A673 (cell line): ENCODE measurements around the gene FAM110D. TPM values are rescaled to one million over a fixed set of nuclear protein-coding genes. Genes with fewer than 3 reads are reported as not detected.

Experiments used
- BruUV-seq: library from RNA; stranded (reverse); fragments of 400-500 nt; replicated peaks from 2 replicates; lab custom pipeline; 2021; lab: Mats Ljungman, UMichigan
- CTCF ChIA-PET: fragments of 300-600 bp; sonication (Branson Sonifier 250); formaldehyde crosslinking; loops from one replicate; lab custom pipeline; 2022; ENCODE audit warnings: antibody characterized with exemption; lab: Charles Lee
- POLR2A ChIA-PET: fragments of 300-600 bp; sonication (Branson Sonifier 250); formaldehyde crosslinking; loops from one replicate; lab custom pipeline; 2022; ENCODE audit warnings: antibody characterized with exemption; ENCODE audit not compliant: low non-redundant PET; lab: Charles Lee
- DNase-seq: peaks from one replicate; pipeline ENCODE4 v3.0.0-alpha.2; 2015; ENCODE audit warnings: low spot score
- H3K27ac ChIP-seq: fragments of 200-600 bp; sonication (generic); 2 replicates; pipeline ENCODE4 v1.5.1; 2016; ENCODE audit warnings: mixed run types, low read depth, mild to moderate bottlenecking, mixed read lengths, antibody characterized with exemption, low read length; ENCODE audit not compliant: poor library complexity, severe bottlenecking
- H3K27me3 ChIP-seq: fragments of 200-600 bp; sonication (generic); replicated peaks from 2 replicates; pipeline ENCODE4 v1.6.1; 2017; ENCODE audit warnings: mixed run types, low read depth, mild to moderate bottlenecking, mixed read lengths, antibody characterized with exemption, low read length; ENCODE audit not compliant: insufficient read depth, poor library complexity
- H3K36me3 ChIP-seq: fragments of 200-600 bp; sonication (generic); 2 replicates; pipeline ENCODE4 v1.6.1; 2016; ENCODE audit warnings: mixed run types, mild to moderate bottlenecking, mixed read lengths, antibody characterized with exemption, low read length; ENCODE audit not compliant: insufficient read depth, poor library complexity, severe bottlenecking
- H3K4me1 ChIP-seq: fragments of 200-600 bp; sonication (generic); 2 replicates; pipeline ENCODE4 v1.6.1; 2017; ENCODE audit warnings: mixed run types, mild to moderate bottlenecking, mixed read lengths, antibody characterized with exemption, low read length; ENCODE audit not compliant: insufficient read depth, poor library complexity, severe bottlenecking
- H3K4me3 ChIP-seq: fragments of 200-600 bp; sonication (generic); 2 replicates; pipeline ENCODE4 v1.5.1; 2016; ENCODE audit warnings: low read depth, mixed run types, mild to moderate bottlenecking, mixed read lengths, low read length; ENCODE audit not compliant: poor library complexity, severe bottlenecking
- H3K9me3 ChIP-seq: fragments of 200-600 bp; sonication (generic); 2 replicates; pipeline ENCODE4 v1.6.1; 2016; ENCODE audit warnings: mixed run types, low read depth, mild to moderate bottlenecking, mixed read lengths, antibody characterized with exemption, low read length; ENCODE audit not compliant: poor library complexity, severe bottlenecking
- CTCF ChIP-seq: fragments of 300-800, 200-600 bp; sonication (generic); conservative IDR thresholded peaks from 2 replicates; pipeline ENCODE4 v1.5.1; 2017; ENCODE audit warnings: low read depth, mild to moderate bottlenecking, antibody characterized with exemption, low read length, moderate library complexity, mixed read lengths
- EZH2 ChIP-seq: fragments of 200-600 bp; sonication (generic); IDR thresholded peaks from 2 replicates; pipeline ENCODE4 v1.6.1; 2017; ENCODE audit warnings: borderline replicate concordance, low read depth, mild to moderate bottlenecking, mixed read lengths, antibody characterized with exemption, low read length; ENCODE audit not compliant: poor library complexity, severe bottlenecking
- intact Hi-C: fragments of 100-400 bp; cut with micrococcal nuclease; formaldehyde crosslinking; loops from one replicate; pipeline ENCODE4 v1.10.0; 2022; ENCODE audit not compliant: unreplicated experiment
- total RNA-seq: library from RNA; stranded (reverse); gene quantifications from 2 replicates; pipeline ENCODE4 v1.2.3, GENCODE V29; 2021

FAM110D gene
- total RNA-seq, 1 experiment from 2014 or later, result 0.64 TPM

DNA sequence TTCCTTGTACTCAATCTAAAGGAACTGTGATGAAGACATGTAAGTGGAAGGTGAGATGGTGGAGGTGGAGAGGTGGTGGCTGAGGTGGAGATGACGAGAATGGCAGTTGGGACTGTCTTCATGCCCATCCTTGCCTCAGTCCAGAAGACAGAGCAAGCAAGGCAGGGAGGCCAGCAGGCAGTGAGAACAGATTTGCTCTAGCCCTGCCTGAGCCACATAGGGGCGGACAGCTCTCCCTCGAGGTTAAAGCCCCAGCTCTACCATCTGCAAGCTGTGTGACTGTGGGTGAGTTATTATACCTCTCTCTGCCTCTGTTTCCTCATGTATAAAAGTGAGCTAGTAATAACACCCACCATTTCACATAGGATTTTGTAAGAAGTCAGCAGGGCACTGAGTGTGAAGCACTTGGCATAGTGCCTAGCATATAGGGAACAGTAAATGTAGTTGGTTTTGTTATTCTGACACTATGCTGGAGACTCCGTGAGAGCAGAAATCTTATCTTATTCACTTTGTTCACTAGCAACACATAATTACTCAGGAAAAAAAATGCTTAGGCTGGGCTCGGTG, 4.8 kb upstream of the FAM110D start:
- no peak for TF ChIP-seq CTCF
- TF ChIP-seq EZH2, result no peak
- no TSS peak for BruUV-seq
- Histone ChIP-seq H3K4me1 (peaks cover 22% of the 10 kb centered on the region), H3K36me3 (no peaks in the 10 kb centered on the region), H3K27ac (no peak overlapping the region), H3K4me3 (no peak overlapping the region), H3K9me3 (no peaks in the 10 kb centered on the region), H3K27me3 (no peaks in the 10 kb centered on the region)
- ChIA-PET CTCF (no interaction called here), POLR2A (no interaction called here)
- no peak for DNase-seq
- intact Hi-C loops, result no loop called here

DNA sequence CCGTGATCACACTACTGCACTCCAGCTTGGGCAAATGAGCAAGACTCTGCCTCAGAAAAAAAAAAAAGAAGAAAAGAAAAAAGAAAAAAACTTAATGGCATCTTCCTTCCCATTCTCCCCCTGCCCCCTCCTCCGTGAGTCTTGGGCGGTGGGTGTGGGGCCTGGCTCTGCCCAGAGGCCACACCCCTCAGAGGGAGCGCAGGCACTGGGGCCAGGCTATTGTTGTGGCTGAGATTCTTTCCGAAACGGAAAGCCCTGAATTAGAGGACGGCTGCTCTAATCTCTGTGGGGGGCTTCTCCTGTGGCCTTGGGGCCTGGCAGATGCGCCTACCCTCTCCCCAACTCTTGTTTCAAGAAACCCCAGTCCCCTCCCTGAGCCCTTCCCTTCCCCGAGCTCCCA, 4.1 kb upstream of the FAM110D start:
- peaks cover 22% of the 10 kb centered on the region for H3K4me1 ChIP-seq
- no peak overlapping the region for H3K27ac ChIP-seq
- no peak overlapping the region for H3K4me3 ChIP-seq
- no peaks in the 10 kb centered on the region for H3K36me3 ChIP-seq
- CTCF ChIA-PET, result no interaction called here
- no peaks in the 10 kb centered on the region for H3K27me3 ChIP-seq
- DNase-seq, result no peak
- BruUV-seq, result no TSS peak
- POLR2A ChIA-PET, result no interaction called here
- no peaks in the 10 kb centered on the region for H3K9me3 ChIP-seq
- intact Hi-C loops, result no loop called here
- no peak for TF ChIP-seq EZH2

DNA sequence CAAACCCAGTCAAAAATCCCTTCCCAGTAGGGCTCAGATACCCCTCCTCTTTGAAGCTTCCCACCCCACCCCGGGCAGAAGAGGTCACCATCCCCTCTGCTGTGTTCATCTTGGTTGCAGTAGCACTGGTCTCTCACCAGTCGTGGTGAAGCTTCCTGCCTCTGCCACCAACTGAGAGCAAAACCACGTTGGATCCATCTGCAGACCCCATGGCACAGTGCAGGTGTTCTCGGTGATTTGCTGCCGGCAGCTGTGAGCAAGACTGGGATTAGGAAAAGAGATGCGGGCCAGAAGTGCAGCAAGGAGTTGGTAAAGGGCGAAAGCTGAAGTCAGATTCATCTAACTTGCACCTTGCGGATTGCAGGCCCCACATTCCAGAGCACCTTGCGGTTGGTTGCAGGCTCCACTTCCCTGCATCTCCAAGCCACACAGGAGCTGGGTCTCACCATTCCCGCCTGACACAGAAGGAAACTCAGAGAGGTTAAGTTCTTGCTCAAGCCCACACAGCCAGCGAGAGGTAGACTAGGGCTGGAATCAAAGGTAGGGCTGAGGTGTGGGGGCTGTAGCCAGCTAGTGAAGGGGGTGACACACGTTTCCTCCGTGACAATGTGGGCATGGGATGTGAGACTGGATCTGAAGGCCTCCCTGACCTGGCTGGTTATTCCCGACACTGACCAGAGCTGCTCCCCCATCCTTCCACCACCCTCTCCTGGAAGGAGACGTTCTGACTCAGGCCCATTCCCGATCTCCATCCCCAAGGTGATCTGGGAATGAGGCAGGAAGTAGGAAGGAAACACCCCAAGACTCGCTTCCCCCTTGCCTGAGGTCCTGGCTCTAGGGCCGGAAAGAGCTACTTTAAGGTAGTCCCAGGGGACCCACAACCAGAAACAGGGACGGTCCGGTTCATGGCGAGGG, 3.3 kb upstream of the FAM110D start:
- H3K27ac ChIP-seq, result no peak overlapping the region
- POLR2A ChIA-PET, result no interaction called here
- no peak for TF ChIP-seq CTCF
- TF ChIP-seq EZH2, result no peak
- BruUV-seq, result no TSS peak
- H3K27me3 ChIP-seq, result no peaks in the 10 kb centered on the region
- CTCF ChIA-PET, result interaction anchor here (0.6 to 1.2 kb wide), 3 partner anchors 11 to 107 kb away, joined by 3 to 4 read pairs (median 4); partner anchors contain the start of gene ZNF593
- H3K4me3 ChIP-seq, result no peak overlapping the region
- H3K36me3 ChIP-seq, result no peaks in the 10 kb centered on the region
- peaks cover 22% of the 10 kb centered on the region for H3K4me1 ChIP-seq
- DNase-seq, result no peak
- no peaks in the 10 kb centered on the region for H3K9me3 ChIP-seq
- intact Hi-C loops, result no loop called here
